H1 (cell line): ENCODE data around the gene MCC. TPM values are rescaled to one million over a fixed set of nuclear protein-coding genes. Genes with fewer than 3 reads are reported as not detected.

Experiments used
- CTCF ChIA-PET: fragments of 300-600 bp; sonication (Branson Sonifier 250); formaldehyde crosslinking; loops from one replicate; lab custom pipeline; 2021; ENCODE audit not compliant: partially characterized antibody; lab: Charles Lee
- POLR2A ChIA-PET: fragments of 300-600 bp; sonication (Branson Sonifier 250); formaldehyde crosslinking; loops from one replicate; lab custom pipeline; 2021; ENCODE audit warnings: inconsistent platforms; ENCODE audit not compliant: partially characterized antibody; lab: Charles Lee
- DNase-seq, 2 experiments: peaks; one replicate each; pipeline versions ENCODE4 v3.0.0 to v3.0.0-alpha.2; 2010 to 2022; ENCODE audit warnings: low spot score in 2 of 2, low read depth in 1 of 2, mixed read lengths in 1 of 2
- FAIRE-seq: peaks from 2 replicates; lab custom pipeline; 2011; peaks lifted over from hg19 to GRCh38; lab: Jason Lieb, UNC
- H2AFZ ChIP-seq: 2 replicates; pipeline ENCODE4 v1.8.1; 2012; ENCODE audit warnings: low read length, inconsistent platforms
- H2AK5ac ChIP-seq: 2 replicates; pipeline ENCODE4 v1.6.1; 2013; ENCODE audit warnings: low read depth, low read length
- H2BK120ac ChIP-seq: replicated peaks from 2 replicates; pipeline ENCODE3; 2013; ENCODE audit warnings: low read depth, low read length, inconsistent platforms
- H2BK12ac ChIP-seq: 2 replicates; pipeline ENCODE4 v1.6.1; 2013; ENCODE audit warnings: low read depth, low read length
- H2BK15ac ChIP-seq: 2 replicates; pipeline ENCODE4 v1.6.1; 2013; ENCODE audit warnings: low read length
- H2BK20ac ChIP-seq: 2 replicates; pipeline ENCODE4 v1.6.1; 2013; ENCODE audit warnings: low read length
- H2BK5ac ChIP-seq: 2 replicates; pipeline ENCODE4 v1.6.1; 2013; ENCODE audit warnings: low read depth, low read length
- H3K14ac ChIP-seq: 2 replicates; pipeline ENCODE4 v1.6.1; 2013; ENCODE audit warnings: inconsistent platforms; ENCODE audit not compliant: insufficient read length
- H3K18ac ChIP-seq: 2 replicates; pipeline ENCODE4 v1.6.1; 2013; ENCODE audit warnings: low read length; ENCODE audit errors: extremely low read depth
- H3K23ac ChIP-seq: 2 replicates; pipeline ENCODE4 v1.6.1; 2013; ENCODE audit warnings: inconsistent platforms; ENCODE audit not compliant: insufficient read length
- H3K23me2 ChIP-seq: 2 replicates; pipeline ENCODE4 v1.6.1; 2013; ENCODE audit warnings: low read depth, low read length
- H3K27ac ChIP-seq: 2 replicates; pipeline ENCODE4 v1.6.1; 2011; ENCODE audit warnings: low read depth, low read length, inconsistent platforms
- H3K27me3 ChIP-seq, 4 experiments: replicated peaks in 1 of 4; 1 replicate in 1 of 4; 2 replicates in 3 of 4; pipeline versions ENCODE4 v1.6.1 to v1.8.1; 2011 to 2013; ENCODE audit warnings: low read length in 3 of 4, mild to moderate bottlenecking in 3 of 4, inconsistent platforms in 2 of 4, mixed read lengths in 2 of 4, moderate library complexity in 1 of 4; ENCODE audit not compliant: control insufficient read depth in 3 of 4, insufficient read depth in 3 of 4; ENCODE audit errors: extremely low read depth in 1 of 4
- H3K36me3 ChIP-seq, 4 experiments: 2 replicates each; pipeline versions ENCODE4 v1.6.1 to v1.8.1; 2011 to 2013; ENCODE audit warnings: mild to moderate bottlenecking in 4 of 4, low read length in 3 of 4, moderate library complexity in 2 of 4, control low read depth in 1 of 4, inconsistent platforms in 1 of 4; ENCODE audit not compliant: insufficient read depth in 4 of 4, control insufficient read depth in 2 of 4
- H3K4ac ChIP-seq: replicated peaks from 2 replicates; pipeline ENCODE3; 2013; ENCODE audit warnings: low read length, low read depth, mixed read lengths, inconsistent platforms; ENCODE audit not compliant: insufficient read length
- H3K4me1 ChIP-seq, 4 experiments: replicated peaks in 1 of 4; 1 replicate in 1 of 4; 2 replicates in 3 of 4; pipeline versions ENCODE4 v1.6.1 to v1.8.1; 2011 to 2013; ENCODE audit warnings: low read length in 3 of 4, inconsistent platforms in 2 of 4, mixed read lengths in 1 of 4; ENCODE audit not compliant: insufficient read depth in 4 of 4, control insufficient read depth in 3 of 4
- H3K4me2 ChIP-seq, 2 experiments: 2 replicates each; pipeline versions ENCODE4 v1.6.1 to v1.8.1; 2011 to 2013; ENCODE audit warnings: low read depth in 2 of 2, low read length in 2 of 2, control low read depth in 1 of 2, inconsistent platforms in 1 of 2, mild to moderate bottlenecking in 1 of 2; ENCODE audit not compliant: insufficient read depth in 1 of 2
- H3K4me3 ChIP-seq, 4 experiments: fragments of 200-600, 300-600 bp in 1 of 4; sonication (generic), shearing (Covaris generic), sonication (Bioruptor Twin) in 1 of 4; 2 replicates each; pipeline versions ENCODE4 v1.5.1 to v1.8.1; 2011 to 2016; ENCODE audit warnings: low read length in 4 of 4, low read depth in 3 of 4, control low read depth in 2 of 4, inconsistent platforms in 2 of 4, mild to moderate bottlenecking in 2 of 4, mixed read lengths in 1 of 4, moderate library complexity in 1 of 4; ENCODE audit not compliant: insufficient read depth in 2 of 4; ENCODE audit errors: extremely low read depth in 1 of 4
- H3K56ac ChIP-seq: replicated peaks from 2 replicates; pipeline ENCODE3; 2013; ENCODE audit warnings: low read depth, mild to moderate bottlenecking, mixed read lengths, low read length, inconsistent platforms; ENCODE audit not compliant: insufficient read length
- H3K79me1 ChIP-seq: 2 replicates; pipeline ENCODE4 v1.6.1; 2013; ENCODE audit warnings: low read depth, low read length, control low read depth
- H3K79me2 ChIP-seq, 2 experiments: 2 replicates each; pipeline versions ENCODE4 v1.6.1 to v1.8.1; 2012 to 2013; ENCODE audit warnings: low read length in 2 of 2, mild to moderate bottlenecking in 2 of 2, inconsistent platforms in 1 of 2; ENCODE audit not compliant: insufficient read depth in 2 of 2, control insufficient read depth in 1 of 2
- H3K9ac ChIP-seq, 4 experiments: replicated peaks in 1 of 4; 1 replicate in 1 of 4; 2 replicates in 3 of 4; pipeline versions ENCODE4 v1.6.1 to v1.8.1; 2011 to 2013; ENCODE audit warnings: low read depth in 3 of 4, low read length in 3 of 4, control low read depth in 2 of 4, mild to moderate bottlenecking in 2 of 4, moderate library complexity in 2 of 4, inconsistent platforms in 1 of 4; ENCODE audit errors: extremely low read depth in 1 of 4
- H3K9me3 ChIP-seq, 2 experiments: 2 replicates each; pipeline versions ENCODE4 v1.6.1 to v1.8.1; 2012 to 2013; ENCODE audit warnings: mild to moderate bottlenecking in 2 of 2, moderate library complexity in 2 of 2, control low read depth in 1 of 2, inconsistent platforms in 1 of 2, low read depth in 1 of 2, low read length in 1 of 2, mixed read lengths in 1 of 2; ENCODE audit not compliant: insufficient read depth in 2 of 2
- H4K20me1 ChIP-seq, 2 experiments: replicated peaks in 1 of 2; 2 replicates each; pipeline versions ENCODE3 to v1.8.1; 2011 to 2013; ENCODE audit warnings: inconsistent platforms in 2 of 2, low read length in 2 of 2, mild to moderate bottlenecking in 1 of 2; ENCODE audit not compliant: insufficient read depth in 2 of 2, control insufficient read depth in 1 of 2
- H4K5ac ChIP-seq: 2 replicates; pipeline ENCODE4 v1.6.1; 2013; ENCODE audit warnings: low read length, low read depth, mixed read lengths, inconsistent platforms; ENCODE audit not compliant: insufficient read length
- H4K8ac ChIP-seq: 2 replicates; pipeline ENCODE4 v1.8.0; 2013; ENCODE audit warnings: mild to moderate bottlenecking, moderate library complexity, low read length, inconsistent platforms; ENCODE audit not compliant: insufficient read depth; ENCODE audit errors: extremely low read depth
- H4K91ac ChIP-seq: replicated peaks from 2 replicates; pipeline ENCODE3; 2013; ENCODE audit warnings: low read length, mixed read lengths, inconsistent platforms; ENCODE audit not compliant: insufficient read length
- E2F6 ChIP-seq: IDR thresholded peaks from 2 replicates; pipeline ENCODE4 v1.6.1; 2012; ENCODE audit warnings: inconsistent platforms
- EGR1 ChIP-seq: IDR thresholded peaks from 2 replicates; pipeline ENCODE4 v1.6.1; 2011; ENCODE audit warnings: low read depth, low read length, borderline replicate concordance
- EZH2 ChIP-seq: fragments of 200-600 bp; sonication (generic); IDR thresholded peaks from 2 replicates; pipeline ENCODE4 v1.7.1; 2012; ENCODE audit warnings: low read depth, mild to moderate bottlenecking, moderate library complexity, low read length, inconsistent platforms; ENCODE audit not compliant: severe bottlenecking
- FOSL1 ChIP-seq: IDR thresholded peaks from 2 replicates; pipeline ENCODE4 v1.6.1; 2011; ENCODE audit warnings: mild to moderate bottlenecking, low read depth, low read length, moderate library complexity; ENCODE audit not compliant: insufficient read depth
- HDAC6 ChIP-seq: IDR thresholded peaks from one replicate; pipeline ENCODE4 v1.7.1; 2012; ENCODE audit warnings: low read depth, mild to moderate bottlenecking, inconsistent platforms, low read length, moderate library complexity
- POLR2A ChIP-seq, 2 experiments: IDR thresholded peaks; 1 replicate in 1 of 2; 2 replicates in 1 of 2; pipeline ENCODE4 v1.6.1; 2011; ENCODE audit warnings: low read depth in 2 of 2, low read length in 2 of 2, mild to moderate bottlenecking in 2 of 2; ENCODE audit errors: control extremely low read depth in 1 of 2
- POLR2AphosphoS5 ChIP-seq: IDR thresholded peaks from 2 replicates; pipeline ENCODE4 v1.6.1; 2011; ENCODE audit warnings: low read depth, low read length
- POU5F1 ChIP-seq: IDR thresholded peaks from 2 replicates; pipeline ENCODE4 v1.6.1; 2011; ENCODE audit warnings: low read depth, mild to moderate bottlenecking, low read length, moderate library complexity
- SP2 ChIP-seq: IDR thresholded peaks from 2 replicates; pipeline ENCODE4 v1.6.1; 2012; ENCODE audit warnings: mild to moderate bottlenecking, low read length, inconsistent platforms
- WGBS, 2 experiments: shearing (Covaris generic) in 1 of 2; methylation state at CpG; one replicate each; pipeline versions ENCODE4 v1.1.6 to v1.1.7; 2013 to 2015; ENCODE audit warnings: low lambda C conversion rate in 2 of 2, mixed read lengths in 2 of 2, inconsistent platforms in 1 of 2, low coverage in 1 of 2, missing lambda C conversion rate in 1 of 2; ENCODE audit not compliant: insufficient replicate concordance in 2 of 2, insufficient coverage in 1 of 2, insufficient read length in 1 of 2; ENCODE audit errors: extremely low coverage in 1 of 2, missing lambda C conversion rate in 1 of 2; 5-methylcytosine and 5-hydroxymethylcytosine counted together
- polyA plus RNA-seq, 7 experiments: library from polyadenylated mRNA; depleted of rRNA in 3 of 7; stranded (reverse) in 5 of 7; unstranded in 2 of 7; fragments of >200 nt in 5 of 7; fragments of 200-250 nt in 2 of 7; gene quantifications; 1 replicate in 5 of 7; 2 replicates in 1 of 7; 4 replicates in 1 of 7; pipeline versions ENCODE4 v1.2.1 to v1.2.3, GENCODE V29; 2011 to 2013; ENCODE audit warnings: missing spikeins in 2 of 7, mixed read lengths in 2 of 7
- total RNA-seq: library from RNA; stranded (reverse); fragmentation: NEBNext Ultra II Directional; extraction: Animal tissue kit (Norgen Biotek cat#: 25700); gene quantifications from 2 replicates; pipeline ENCODE4 v1.2.1, GENCODE V29; 2021

MCC gene
- total and polyA plus RNA-seq, 2 of the 8 experiments (the other 6 are each of a cell fraction or from before 2014, with no cell fraction given) = 2.6 to 18.3 TPM

- H3K79me1 ChIP-seq = no peaks in the 10 kb centered on the region
- WGBS, 2 experiments = 95% methylated on average over 1 of the region's 1 CpG; no CpG with 5 or more reads in 1 of the 2 experiments
Measured at GRCh38 chr5:113347572-113347971, 140.7 kb downstream of the MCC start.

More at GRCh38 chr5:113347572-113347971, 140.7 kb downstream of the MCC start:
- Histone ChIP-seq H2AK5ac (no peak overlapping the region), H3K27ac (no peak overlapping the region), H3K9me3 (no peaks in the 10 kb centered on the region), H3K18ac (no peak overlapping the region), H3K9ac (no peak overlapping the region), H4K20me1 (no peaks in the 10 kb centered on the region), H3K4me1 (no peaks in the 10 kb centered on the region), H3K4me2 (no peak overlapping the region), H4K91ac (no peak overlapping the region), H3K79me2 (no peaks in the 10 kb centered on the region), H2AFZ (no peak overlapping the region), H2BK120ac (no peak overlapping the region), H3K4ac (no peak overlapping the region), H2BK5ac (no peak overlapping the region), H2BK12ac (no peak overlapping the region), H3K36me3 (no peaks in the 10 kb centered on the region), H2BK20ac (no peak overlapping the region), H4K5ac (no peak overlapping the region), H3K4me3 (no peak overlapping the region), H3K23ac (no peak overlapping the region), H3K56ac (no peak overlapping the region), H3K27me3 (no peaks in the 10 kb centered on the region), H3K14ac (no peak overlapping the region), H3K23me2 (no peaks in the 10 kb centered on the region), H4K8ac (no peak overlapping the region), H2BK15ac (no peak overlapping the region)
- TF ChIP-seq SP2 = no peak
- no peak for TF ChIP-seq HDAC6
- no peak for TF ChIP-seq POLR2A (IDR thresholded peaks at IDR 0.05; ENCODE audit: control extremely low read depth in 1 of 2, low read depth in 2 of 2, low read length in 2 of 2)
- no peak for TF ChIP-seq POLR2AphosphoS5
- no peak for TF ChIP-seq POU5F1
- no peak for TF ChIP-seq E2F6
- no peak for TF ChIP-seq FOSL1
- TF ChIP-seq EZH2 = no peak
- TF ChIP-seq EGR1 = no peak
- ChIA-PET CTCF (interaction anchor here (0.7 to 1.0 kb wide), 2 partner anchors 224 to 274 kb away, joined by 3 read pairs; no protein-coding TSS in a partner anchor), POLR2A (no interaction called here)
- FAIRE-seq (no peak), DNase-seq (no peak)
